GM10266 (cell line): ENCODE data around the gene SPG7.
"Not testable (repeated sequence)": the region's sequence is repeated elsewhere in the genome, so short reads cannot be mapped to it uniquely, and the experiment has no call there.

ENCODE experiments used
- DNase-seq: peaks from one replicate; pipeline ENCODE4 v3.0.0; 2012; ENCODE audit errors: extremely low spot score
- TF ChIP-seq, protein P1 (sequence below): IDR thresholded peaks from 2 replicates; pipeline ENCODE4 v1.5.1; 2012; ENCODE audit warnings: mild to moderate bottlenecking, low read depth; ENCODE audit not compliant: control insufficient read depth, insufficient read depth; ENCODE audit errors: missing control alignments

Gene SPG7

DNA sequence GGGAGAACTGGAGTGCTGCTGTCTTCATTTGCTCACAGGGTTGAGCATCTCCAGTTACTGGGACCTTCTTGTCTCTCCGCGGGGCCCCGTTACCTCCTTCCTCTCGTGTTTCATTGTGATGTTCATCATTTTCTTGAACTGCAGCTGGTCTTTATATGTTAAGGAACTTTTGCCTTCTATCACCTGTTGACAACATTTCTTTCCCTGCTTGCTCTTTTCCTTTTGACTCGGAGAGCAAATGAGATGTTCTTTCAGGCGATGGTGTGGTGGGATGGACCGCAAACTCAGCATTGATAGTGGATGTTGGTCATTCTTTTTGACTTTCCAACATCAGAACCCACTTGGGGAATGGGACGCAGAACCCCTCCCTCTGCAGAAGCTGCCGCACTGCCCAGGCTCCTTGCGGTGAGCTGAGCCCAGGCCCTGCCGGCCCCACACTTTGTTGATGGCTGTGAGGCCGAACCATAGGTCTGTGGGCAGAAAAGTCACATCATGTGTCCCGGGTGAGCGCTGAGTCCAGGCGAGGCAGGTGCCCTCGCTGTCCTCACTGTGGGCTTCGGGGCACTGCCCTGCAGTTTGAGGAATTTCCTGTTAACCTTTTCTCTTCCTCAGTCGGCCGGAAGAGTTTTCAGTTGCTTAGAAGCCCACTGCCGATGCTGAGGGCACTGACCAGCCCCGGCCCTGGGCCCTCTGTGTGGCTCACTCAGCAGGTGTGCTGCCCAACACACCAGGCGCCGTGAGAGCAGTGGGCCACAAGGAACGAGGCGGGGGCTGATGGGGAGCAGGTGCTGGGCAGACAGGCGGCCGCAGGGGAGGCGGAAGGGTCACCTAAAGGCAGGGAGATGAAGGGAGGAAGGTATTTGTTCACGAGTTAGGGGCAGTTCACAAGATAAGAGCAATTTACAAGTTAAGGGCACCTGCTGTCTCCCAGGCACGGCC, 59.7 kb downstream of the SPG7 start:
- DNase-seq, result no peak

DNA sequence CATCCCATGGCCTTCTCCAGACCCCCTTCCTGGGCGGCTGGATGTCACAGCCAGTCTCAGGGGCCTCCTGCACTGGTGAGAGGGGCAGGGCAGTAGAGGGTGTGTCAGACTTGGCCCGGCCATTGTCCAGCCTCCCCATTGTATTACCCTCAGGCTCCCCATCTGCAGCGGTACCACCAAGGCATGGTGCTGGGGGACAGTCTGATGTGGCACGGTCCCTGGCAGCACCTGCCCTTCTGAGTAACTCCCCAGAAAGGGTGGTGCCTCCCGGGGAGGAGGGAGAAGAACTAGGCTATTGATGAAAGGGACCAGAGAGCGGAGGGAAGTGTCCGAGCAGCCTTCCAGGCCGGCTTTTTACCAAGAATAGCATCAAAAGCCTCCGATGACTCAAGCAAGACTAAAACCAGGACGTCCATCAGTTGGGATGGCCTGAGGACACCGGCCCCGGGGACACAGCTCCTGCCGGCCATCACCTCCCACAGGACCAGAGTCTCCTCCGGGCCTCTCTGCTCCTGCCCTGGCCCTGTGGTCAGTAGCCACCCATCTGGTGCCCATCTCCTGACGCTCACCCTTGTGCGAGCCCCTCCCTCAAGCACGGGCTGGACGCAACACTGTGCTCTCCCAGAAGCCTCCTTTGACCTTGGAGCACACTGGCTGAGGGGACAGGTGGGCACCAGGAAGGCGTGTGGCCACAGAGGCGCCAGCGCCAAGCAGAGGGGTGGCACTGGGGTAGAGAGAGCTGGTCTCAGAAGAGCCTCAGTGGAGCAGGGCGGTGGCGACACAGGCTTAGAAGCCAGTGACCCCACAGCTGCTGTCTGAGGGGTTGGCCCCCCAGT, 61.5 kb downstream of the SPG7 start:
- no peak for DNase-seq
- TF ChIP-seq, protein P1, sequence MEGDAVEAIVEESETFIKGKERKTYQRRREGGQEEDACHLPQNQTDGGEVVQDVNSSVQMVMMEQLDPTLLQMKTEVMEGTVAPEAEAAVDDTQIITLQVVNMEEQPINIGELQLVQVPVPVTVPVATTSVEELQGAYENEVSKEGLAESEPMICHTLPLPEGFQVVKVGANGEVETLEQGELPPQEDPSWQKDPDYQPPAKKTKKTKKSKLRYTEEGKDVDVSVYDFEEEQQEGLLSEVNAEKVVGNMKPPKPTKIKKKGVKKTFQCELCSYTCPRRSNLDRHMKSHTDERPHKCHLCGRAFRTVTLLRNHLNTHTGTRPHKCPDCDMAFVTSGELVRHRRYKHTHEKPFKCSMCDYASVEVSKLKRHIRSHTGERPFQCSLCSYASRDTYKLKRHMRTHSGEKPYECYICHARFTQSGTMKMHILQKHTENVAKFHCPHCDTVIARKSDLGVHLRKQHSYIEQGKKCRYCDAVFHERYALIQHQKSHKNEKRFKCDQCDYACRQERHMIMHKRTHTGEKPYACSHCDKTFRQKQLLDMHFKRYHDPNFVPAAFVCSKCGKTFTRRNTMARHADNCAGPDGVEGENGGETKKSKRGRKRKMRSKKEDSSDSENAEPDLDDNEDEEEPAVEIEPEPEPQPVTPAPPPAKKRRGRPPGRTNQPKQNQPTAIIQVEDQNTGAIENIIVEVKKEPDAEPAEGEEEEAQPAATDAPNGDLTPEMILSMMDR, result no peak

More for the DNA sequence above, 59.7 kb downstream of the SPG7 start:
- TF ChIP-seq, protein P1, result no peak

DNA sequence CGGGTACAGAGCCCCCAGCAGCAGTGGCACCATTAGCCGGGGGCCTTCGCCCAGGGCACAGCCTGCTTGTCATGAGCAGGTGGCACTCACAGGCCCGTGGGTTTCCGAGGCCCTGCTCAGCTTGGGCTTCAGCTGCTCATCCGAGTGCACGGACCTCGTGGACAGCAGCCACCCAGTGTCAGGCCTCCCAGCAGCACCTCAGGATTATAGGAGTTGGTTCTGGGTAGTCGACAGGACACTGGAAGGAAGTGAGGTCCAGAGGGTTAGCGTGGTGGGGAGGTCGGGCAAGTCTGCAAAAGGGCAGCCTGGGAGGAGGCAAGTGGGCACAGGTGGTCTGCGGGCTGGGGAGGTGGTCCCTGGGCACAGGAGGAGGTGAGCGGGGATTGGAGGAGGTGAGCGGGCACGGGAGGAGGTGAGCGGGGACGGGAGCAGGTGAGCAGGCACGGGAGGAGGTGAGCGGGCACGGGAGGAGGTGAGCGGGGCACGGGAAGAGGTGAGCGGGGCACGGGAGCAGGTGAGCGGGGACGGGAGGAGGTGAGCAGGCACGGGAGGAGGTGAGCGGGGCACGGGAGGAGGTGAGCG, 62.2 kb downstream of the SPG7 start:
- DNase-seq, result no peak

DNA sequence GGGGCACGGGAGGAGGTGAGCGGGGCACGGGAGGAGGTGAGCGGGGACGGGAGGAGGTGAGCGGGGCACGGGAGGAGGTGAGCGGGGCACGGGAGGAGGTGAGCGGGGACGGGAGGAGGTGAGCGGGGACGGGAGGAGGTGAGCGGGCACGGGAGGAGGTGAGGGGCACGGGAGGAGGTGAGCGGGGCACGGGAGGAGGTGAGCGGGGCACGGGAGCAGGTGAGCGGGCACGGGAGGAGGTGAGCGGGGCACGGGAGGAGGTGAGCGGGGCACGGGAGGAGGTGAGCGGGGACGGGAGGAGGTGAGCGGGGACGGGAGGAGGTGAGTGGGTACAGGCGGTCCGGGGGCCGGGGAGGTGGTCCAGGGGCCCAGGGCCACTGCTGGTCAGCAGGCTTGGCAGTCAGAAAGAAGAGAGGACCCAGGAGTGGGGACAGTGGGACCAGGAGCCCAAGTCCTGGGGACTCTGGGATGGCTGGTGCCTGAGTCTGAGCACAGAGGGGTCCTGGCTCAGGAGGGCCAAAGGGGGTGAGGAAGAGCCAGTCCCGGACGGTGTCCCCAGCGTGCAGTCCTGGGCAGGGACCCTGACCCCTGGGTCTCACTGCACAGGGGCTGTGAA, 62.9 kb downstream of the SPG7 start:
- not testable (repeated sequence) for DNase-seq

More for the DNA sequence above, 62.2 kb downstream of the SPG7 start:
- TF ChIP-seq, protein P1, result no peak

DNA sequence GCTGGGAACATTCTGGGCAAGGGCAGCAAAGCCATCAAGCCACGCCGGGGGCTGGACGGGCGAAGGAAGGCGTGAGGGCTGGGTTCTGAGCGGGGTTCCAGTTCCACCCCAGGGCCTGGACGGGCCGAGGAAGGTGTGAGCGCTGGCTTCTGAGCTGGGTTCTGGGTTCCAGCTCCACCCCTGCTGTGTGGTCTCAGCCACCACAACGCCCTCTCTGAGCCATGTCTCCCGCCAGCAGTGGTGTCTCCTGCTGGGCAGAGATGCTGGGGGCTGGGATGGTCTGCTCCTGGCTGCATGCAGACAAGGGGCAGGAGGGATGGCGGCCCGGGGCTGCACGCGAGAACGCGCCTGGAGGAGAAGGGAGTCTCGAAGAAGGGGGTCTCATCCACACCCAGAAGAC, 63.4 kb downstream of the SPG7 start:
- TF ChIP-seq, protein P1, result no peak
- DNase-seq, result no peak

DNA sequence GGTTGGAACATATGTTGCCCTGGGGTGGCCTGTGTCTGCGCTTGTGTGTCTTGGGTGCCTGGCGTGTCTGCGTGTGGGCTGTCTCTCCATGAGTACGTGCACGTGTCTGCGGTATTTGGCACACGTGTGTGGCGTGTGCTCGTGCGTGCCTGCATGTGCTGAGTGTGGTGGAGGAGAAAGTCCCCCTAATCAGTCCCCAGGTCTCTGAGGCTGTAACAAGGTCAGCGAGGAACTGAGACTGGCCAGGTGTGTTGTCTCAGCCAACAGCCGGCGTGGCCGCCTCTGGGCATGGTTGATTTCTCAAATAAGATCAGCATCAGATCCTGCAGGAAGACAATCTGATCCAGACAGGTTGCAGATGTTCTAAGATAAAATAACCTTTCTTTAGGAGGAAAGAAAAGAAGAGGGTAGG, 63.9 kb downstream of the SPG7 start:
- TF ChIP-seq, protein P1, result no peak
- peak; percentile 78 for DNase-seq
